Endodermal cell (in vitro differentiated cells): Measurements from ENCODE around the gene GLRA3. TPM values are rescaled to one million over a fixed set of nuclear protein-coding genes. Genes with fewer than 3 reads are reported as not detected.

Source experiments
- DNase-seq: peaks from one replicate; pipeline ENCODE4 v3.0.0-alpha.2; 2017
- H3K27ac ChIP-seq: 2 replicates; pipeline ENCODE4 v1.5.1; 2013; ENCODE audit warnings: mild to moderate bottlenecking, low read depth, low read length, moderate library complexity
- H3K27me3 ChIP-seq: 2 replicates; pipeline ENCODE4 v1.6.1; 2013; ENCODE audit warnings: mild to moderate bottlenecking, low read length, moderate library complexity; ENCODE audit not compliant: insufficient read depth, control insufficient read depth, poor library complexity, severe bottlenecking
- H3K36me3 ChIP-seq: 2 replicates; pipeline ENCODE4 v1.7.0; 2013; ENCODE audit warnings: mild to moderate bottlenecking, low read length, moderate library complexity; ENCODE audit not compliant: control insufficient read depth, insufficient read depth
- H3K4me1 ChIP-seq: one replicate; pipeline ENCODE4 v1.7.0; 2013; ENCODE audit warnings: low read length; ENCODE audit not compliant: control insufficient read depth, insufficient read depth
- H3K4me3 ChIP-seq: 2 replicates; pipeline ENCODE4 v1.5.1; 2013; ENCODE audit warnings: mild to moderate bottlenecking, low read length, moderate library complexity
- H3K9ac ChIP-seq: 2 replicates; pipeline ENCODE4 v1.6.1; 2013; ENCODE audit warnings: mild to moderate bottlenecking, low read length, moderate library complexity; ENCODE audit not compliant: poor library complexity, severe bottlenecking; ENCODE audit errors: extremely low read depth
- H3K9me3 ChIP-seq: 2 replicates; pipeline ENCODE4 v1.6.1; 2013; ENCODE audit warnings: mild to moderate bottlenecking, low read length, moderate library complexity; ENCODE audit not compliant: control insufficient read depth
- H3K27ac Mint-ChIP-seq: 2 replicates; pipeline ENCODE4 v1.8.0; 2020; ENCODE audit warnings: mixed read lengths
- H3K27me3 Mint-ChIP-seq: 2 replicates; pipeline ENCODE4 v1.8.0; 2021; ENCODE audit warnings: mild to moderate bottlenecking, mixed read lengths; ENCODE audit not compliant: insufficient read depth
- H3K36me3 Mint-ChIP-seq: 2 replicates; pipeline ENCODE4 v1.8.0; 2020; ENCODE audit warnings: low read depth, mixed read lengths
- H3K4me1 Mint-ChIP-seq: 2 replicates; pipeline ENCODE4 v1.8.0; 2020; ENCODE audit warnings: mixed read lengths
- H3K4me3 Mint-ChIP-seq: 2 replicates; pipeline ENCODE4 v1.8.0; 2020; ENCODE audit warnings: mild to moderate bottlenecking, moderate library complexity, mixed read lengths
- H3K9me3 Mint-ChIP-seq: 2 replicates; pipeline ENCODE4 v1.8.0; 2020; ENCODE audit warnings: mild to moderate bottlenecking, mixed read lengths
- whole genome bisulfite sequencing, 2 experiments: methylation state at CpG; one replicate each; pipeline versions ENCODE4 v1.1.5 to v1.1.7; 2013; ENCODE audit warnings: missing lambda C conversion rate in 2 of 2, mixed read lengths in 1 of 2; ENCODE audit not compliant: insufficient coverage in 1 of 2, insufficient read length in 1 of 2; 5-methylcytosine and 5-hydroxymethylcytosine counted together
- total RNA-seq, 2 donors: library from RNA; stranded (reverse); fragmentation: NEBNext Ultra II Directional in 1 of 2; extraction: Animal tissue kit (Norgen Biotek cat#: 25700) in 1 of 2; gene quantifications; 2 replicates in 1 of 2; 3 replicates in 1 of 2; pipeline ENCODE4 v1.2.1, GENCODE V29; 2021
- TF ChIP-seq, protein P1 (sequence below): fragments of 200-600 bp; sonication (generic); conservative IDR thresholded peaks from 2 replicates; pipeline ENCODE4 v1.5.0; 2021; ENCODE audit warnings: antibody characterized with exemption, mild to moderate bottlenecking

Gene GLRA3
- total RNA-seq, 2 donors from 2014 or later, result 0.11 TPM; not detected in 1

DNA sequence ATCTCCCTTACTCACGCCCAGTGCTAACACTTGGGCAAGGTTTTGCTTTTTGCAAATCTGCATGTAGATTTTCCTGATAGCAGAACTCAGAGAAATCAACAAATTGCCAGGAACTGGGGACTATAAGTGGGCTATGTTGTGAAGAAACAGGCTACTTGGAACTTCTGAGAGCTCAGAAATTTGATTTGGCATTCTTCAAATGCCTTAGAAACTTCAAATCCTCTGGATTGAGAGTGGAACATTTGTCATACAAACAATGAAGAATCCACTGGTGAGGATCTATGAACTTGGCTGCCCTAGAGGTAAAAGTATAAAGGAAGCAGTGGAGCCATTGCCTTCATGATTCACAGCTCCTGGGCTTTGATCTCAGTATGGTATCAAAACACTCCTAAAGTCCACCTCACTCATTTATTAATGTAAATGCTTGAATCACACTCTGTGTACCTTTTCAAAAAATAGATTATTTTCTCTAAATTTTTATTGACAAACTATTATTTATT lies 126.0 kb downstream of the GLRA3 start:
- no peak overlapping the region for H3K4me3 Mint-ChIP-seq
- H3K9me3 Mint-ChIP-seq, result no peaks in the 10 kb centered on the region
- H3K4me1 Mint-ChIP-seq, result no peaks in the 10 kb centered on the region
- TF ChIP-seq, protein P1, sequence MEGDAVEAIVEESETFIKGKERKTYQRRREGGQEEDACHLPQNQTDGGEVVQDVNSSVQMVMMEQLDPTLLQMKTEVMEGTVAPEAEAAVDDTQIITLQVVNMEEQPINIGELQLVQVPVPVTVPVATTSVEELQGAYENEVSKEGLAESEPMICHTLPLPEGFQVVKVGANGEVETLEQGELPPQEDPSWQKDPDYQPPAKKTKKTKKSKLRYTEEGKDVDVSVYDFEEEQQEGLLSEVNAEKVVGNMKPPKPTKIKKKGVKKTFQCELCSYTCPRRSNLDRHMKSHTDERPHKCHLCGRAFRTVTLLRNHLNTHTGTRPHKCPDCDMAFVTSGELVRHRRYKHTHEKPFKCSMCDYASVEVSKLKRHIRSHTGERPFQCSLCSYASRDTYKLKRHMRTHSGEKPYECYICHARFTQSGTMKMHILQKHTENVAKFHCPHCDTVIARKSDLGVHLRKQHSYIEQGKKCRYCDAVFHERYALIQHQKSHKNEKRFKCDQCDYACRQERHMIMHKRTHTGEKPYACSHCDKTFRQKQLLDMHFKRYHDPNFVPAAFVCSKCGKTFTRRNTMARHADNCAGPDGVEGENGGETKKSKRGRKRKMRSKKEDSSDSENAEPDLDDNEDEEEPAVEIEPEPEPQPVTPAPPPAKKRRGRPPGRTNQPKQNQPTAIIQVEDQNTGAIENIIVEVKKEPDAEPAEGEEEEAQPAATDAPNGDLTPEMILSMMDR, result no peak
- Histone ChIP-seq H3K27me3 (no peaks in the 10 kb centered on the region), H3K9ac (no peak overlapping the region), H3K36me3 (no peaks in the 10 kb centered on the region), H3K27ac (no peak overlapping the region), H3K9me3 (no peaks in the 10 kb centered on the region), H3K4me1 (no peaks in the 10 kb centered on the region), H3K4me3 (no peak overlapping the region)
- no peak for DNase-seq
- WGBS, 2 experiments, result 84% methylated on average over 1 of the region's 1 CpG; no CpG with 5 or more reads in 1 of the 2 experiments
- no peaks in the 10 kb centered on the region for H3K36me3 Mint-ChIP-seq
- no peaks in the 10 kb centered on the region for H3K27me3 Mint-ChIP-seq
- H3K27ac Mint-ChIP-seq, result no peak overlapping the region

DNA sequence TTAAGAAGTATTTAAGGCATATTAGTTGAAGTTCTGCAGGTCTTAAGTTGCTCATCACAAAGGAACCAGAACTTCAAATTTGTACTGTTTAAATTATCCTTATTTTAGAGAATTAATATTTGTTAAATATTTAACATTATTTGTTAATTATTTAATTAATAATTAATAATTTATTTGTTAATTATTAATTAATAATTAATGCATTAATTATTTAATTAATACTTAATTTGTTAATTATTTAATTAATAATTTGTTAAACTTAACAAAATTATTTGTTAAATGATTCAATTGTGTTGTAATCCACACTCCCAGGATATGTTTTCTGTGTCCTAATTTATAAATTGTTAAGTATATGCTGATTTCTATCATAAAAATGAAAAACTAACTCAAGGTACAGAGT lies 129.4 kb downstream of the GLRA3 start:
- Mint-ChIP-seq H3K27me3 (no peaks in the 10 kb centered on the region), H3K4me1 (no peaks in the 10 kb centered on the region), H3K27ac (no peak overlapping the region), H3K4me3 (no peak overlapping the region), H3K36me3 (no peaks in the 10 kb centered on the region), H3K9me3 (no peaks in the 10 kb centered on the region)
- no peaks in the 10 kb centered on the region for H3K4me1 ChIP-seq
- H3K4me3 ChIP-seq, result no peak overlapping the region
- DNase-seq, result no peak
- no peaks in the 10 kb centered on the region for H3K9me3 ChIP-seq
- H3K36me3 ChIP-seq, result no peaks in the 10 kb centered on the region
- H3K9ac ChIP-seq, result no peak overlapping the region
- TF ChIP-seq, protein P1, result no peak
- no peaks in the 10 kb centered on the region for H3K27me3 ChIP-seq
- no peak overlapping the region for H3K27ac ChIP-seq

DNA sequence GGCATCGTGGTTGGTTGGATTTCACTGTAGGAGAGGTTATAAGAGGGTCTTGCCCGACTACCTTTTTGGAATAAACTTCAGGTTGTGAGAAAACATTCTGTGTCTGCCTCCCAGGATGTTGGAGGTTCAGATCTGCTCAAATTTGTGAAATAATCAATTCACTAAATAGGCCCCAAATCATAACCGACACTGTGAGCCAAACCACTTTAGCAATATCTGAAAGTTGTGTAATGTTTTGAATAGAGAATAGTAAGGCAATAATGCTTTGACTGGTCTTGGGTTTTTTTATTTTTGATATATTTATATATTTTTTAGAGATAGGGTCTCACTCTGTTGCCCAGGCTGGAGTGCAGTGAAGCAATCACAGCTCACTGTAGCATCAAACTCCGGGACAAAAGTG lies 131.2 kb downstream of the GLRA3 start:
- Histone ChIP-seq H3K4me3 (no peak overlapping the region), H3K27ac (no peak overlapping the region), H3K9me3 (no peaks in the 10 kb centered on the region), H3K36me3 (no peaks in the 10 kb centered on the region), H3K4me1 (no peaks in the 10 kb centered on the region), H3K27me3 (no peaks in the 10 kb centered on the region), H3K9ac (no peak overlapping the region)
- no peak overlapping the region for H3K27ac Mint-ChIP-seq
- TF ChIP-seq, protein P1, result no peak
- no peaks in the 10 kb centered on the region for H3K36me3 Mint-ChIP-seq
- no peak for DNase-seq
- H3K4me3 Mint-ChIP-seq, result no peak overlapping the region
- no peaks in the 10 kb centered on the region for H3K27me3 Mint-ChIP-seq
- H3K4me1 Mint-ChIP-seq, result no peaks in the 10 kb centered on the region
- H3K9me3 Mint-ChIP-seq, result peaks cover 2% of the 10 kb centered on the region
- 54 to 72% methylated on average over 2 to 4 of the region's 4 CpGs for WGBS, 2 experiments
